Activated T-cell treated with anti-CD3 and anti-CD28 coated beads for 24 hours (primary cell): Measurements from ENCODE around the gene PLAC8L1.

ENCODE experiments used
- DNase-seq: peaks from one replicate; pipeline ENCODE4 v3.0.0-alpha.2; 2020; ENCODE audit warnings: low read depth

Gene PLAC8L1

DNA sequence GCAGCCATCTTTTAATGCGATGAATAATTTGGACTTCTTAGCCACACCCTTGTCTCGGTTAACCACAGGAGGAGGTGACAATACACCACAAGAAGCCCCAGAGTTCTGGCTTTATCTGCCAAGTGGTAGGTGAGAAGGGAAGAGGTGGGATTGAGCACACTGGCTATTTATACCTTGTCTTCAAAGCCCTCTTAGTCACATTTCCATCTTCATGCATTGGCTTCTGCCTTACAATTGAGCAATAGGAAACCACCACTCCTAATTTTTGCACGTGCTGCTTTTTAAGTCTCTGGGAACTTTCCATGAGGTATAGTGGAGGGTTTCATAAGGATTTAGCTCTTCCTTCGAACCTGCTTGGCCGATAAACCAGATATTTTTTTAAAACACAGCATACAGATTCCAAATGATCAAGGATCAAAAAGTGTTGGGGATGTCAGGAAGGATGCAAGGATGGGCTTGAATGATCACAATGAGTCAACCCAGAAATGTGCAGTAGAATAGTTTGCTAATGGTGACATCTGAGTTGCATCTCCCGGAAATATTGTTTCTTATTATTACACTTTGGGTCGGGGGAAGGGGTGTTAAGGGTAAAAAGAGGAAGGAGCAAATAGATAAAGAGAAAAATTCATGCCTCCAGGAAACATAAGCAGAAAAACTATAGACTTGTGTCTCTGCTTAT, 25.5 kb downstream of the PLAC8L1 start:
- peak; percentile 2 for DNase-seq

DNA sequence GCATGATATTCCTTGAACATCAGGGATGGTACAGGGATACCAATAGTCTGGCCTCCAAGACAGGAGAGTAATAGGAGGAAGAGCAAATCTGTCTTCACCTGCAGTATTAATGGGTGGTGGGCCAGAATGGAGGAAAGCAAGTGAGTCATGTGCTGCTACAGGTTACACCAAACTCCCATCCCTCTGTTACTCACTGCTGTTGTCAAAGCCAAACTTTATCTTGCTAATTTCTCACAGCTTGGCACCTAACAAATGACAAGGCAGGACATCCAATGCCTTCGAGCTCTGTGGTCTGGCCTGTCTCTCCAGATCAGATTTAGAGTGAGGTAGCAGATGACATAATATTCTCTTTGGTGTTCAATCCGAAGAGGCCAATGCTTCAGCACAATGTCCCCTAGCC, 26.8 kb downstream of the PLAC8L1 start:
- no peak for DNase-seq

DNA sequence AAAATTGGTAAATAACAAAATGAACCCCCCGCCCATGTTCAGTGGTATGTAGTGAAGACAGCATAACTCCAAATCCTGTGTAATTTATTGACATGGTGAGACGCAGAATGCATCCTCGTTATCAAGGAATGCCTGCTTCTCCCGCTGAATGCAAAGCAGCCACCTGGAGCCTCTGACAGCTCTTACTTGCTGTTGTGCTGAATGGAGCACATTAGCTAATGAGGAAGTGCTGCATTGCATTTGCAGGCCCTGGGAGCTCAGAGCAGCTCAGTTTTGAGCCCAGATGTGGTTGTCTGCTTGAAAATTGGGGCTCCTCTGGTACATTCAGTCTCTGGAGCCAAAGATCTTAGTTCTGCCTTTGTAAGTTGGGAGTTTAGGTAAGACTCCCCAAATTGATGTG, 28.9 kb downstream of the PLAC8L1 start:
- DNase-seq: no peak

DNA sequence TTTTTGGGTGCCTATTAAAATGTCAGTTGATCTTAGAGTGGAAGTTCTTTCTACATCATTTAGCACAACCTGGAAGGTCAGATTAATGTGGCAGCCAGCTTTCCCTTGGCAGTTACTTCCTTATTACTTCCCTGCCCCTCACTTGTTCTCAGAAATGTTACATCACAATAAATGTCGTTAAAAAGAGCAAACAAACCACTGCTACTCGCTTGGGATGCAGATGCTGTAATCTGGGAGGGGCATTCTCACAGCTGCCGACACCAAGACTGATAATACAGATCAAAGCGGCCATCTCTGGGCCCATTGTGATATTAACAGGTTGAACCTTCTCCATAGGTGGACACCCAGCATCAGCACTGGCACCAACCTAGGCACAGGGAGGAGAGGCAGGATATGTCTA, 29.3 kb downstream of the PLAC8L1 start:
- DNase-seq: no peak

DNA sequence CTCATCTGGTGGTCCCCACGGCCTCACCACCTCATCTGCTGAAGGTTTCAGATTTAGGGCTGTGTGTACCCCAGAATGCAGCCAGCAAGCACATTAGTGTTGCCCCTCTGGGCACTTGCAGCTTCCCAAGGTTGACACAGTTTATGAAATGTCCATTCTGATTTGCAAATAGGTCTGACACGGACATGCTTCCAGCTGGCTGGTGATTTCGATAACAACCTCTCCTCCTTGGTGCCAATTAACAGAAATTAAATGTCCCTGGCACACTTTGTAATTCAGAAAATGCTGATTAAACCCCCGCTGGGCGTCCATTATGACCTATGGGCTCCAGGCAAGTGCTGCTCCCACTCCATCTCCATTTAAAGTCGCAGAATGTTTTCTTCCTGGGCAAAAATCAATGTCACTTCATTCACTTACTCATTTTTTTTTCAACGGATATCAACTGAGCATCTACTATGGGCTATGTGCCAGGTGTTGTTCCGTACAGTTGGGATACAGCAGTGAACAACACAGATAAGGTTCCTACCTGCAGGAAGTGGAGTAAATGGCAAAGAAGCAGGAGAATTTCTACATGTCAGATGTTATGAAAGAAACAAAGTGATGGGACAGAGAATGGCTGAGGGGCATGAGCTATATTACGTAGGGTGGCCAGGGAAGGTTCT, 32.0 kb downstream of the PLAC8L1 start:
- no peak for DNase-seq

DNA sequence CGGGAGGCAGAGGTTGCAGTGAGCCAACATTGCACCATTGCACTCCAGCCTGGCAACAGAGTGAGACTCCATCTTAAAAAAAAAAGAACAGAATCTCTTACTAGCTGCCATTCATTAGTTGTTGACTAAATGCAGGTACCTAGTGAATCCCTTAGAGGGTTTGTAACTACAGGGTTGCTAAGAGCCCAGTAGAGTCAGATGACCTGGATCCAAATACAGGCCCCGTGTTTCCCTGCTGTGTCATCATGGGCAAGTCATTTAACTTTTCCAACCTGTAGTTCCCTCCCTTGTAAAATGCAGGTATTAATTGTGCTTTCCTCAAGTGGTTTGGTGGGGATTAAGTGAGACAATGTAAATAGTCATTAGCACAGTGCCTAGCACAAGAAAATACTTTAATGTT, 32.8 kb downstream of the PLAC8L1 start:
- DNase-seq: no peak

DNA sequence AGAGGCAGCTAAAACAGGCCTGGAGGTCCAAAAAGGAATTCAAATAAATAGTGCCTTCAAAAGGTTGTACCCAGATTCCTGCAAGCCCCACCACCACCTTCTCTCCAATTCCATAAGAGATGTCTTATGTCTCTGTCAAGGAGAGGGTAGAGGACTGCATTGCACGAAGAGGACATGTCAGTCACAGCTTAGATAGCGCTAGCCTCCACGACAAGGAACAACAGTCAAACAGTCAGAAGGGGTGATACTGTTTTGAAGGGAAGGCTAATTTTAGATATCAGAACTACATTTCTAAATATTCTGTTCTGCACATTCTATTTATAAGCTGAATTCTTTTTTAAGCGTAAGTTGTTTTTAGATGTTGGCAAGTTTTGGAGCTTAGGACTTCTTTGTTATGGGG, 34.2 kb downstream of the PLAC8L1 start:
- no peak for DNase-seq

DNA sequence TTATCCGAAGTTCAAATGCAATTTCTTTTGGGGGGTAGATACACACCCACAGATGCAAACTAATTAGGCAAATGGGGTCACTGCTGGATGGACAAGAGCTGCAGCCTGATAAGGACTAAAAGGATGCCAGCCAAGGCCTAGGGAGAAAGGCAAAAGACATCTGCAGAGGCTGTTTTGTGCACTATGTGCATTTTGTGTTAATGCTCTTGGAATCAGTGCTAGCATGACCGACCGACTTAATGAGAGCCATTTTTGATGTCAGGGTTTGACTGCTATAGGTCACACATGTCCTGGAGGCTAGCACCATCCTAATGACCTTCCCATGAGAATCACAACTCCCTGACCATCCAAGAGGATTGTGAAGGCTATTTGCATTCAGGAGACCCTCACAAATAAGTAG, 34.6 kb downstream of the PLAC8L1 start:
- no peak for DNase-seq

DNA sequence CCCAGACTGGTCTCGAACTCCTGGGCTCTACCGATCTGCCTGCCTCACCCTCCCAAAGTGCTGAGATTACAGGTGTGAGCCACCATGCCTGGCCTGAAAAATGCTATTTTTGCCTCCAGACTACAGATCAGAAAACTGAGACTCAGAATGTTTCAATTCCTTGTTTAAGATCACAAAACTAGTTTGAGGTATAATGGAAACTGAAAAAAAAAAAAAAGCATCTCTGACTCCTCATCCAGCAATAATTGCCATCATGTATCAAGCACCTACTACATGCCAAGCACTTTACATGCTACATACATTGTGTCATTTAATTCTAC, 35.6 kb downstream of the PLAC8L1 start:
- DNase-seq: no peak

DNA sequence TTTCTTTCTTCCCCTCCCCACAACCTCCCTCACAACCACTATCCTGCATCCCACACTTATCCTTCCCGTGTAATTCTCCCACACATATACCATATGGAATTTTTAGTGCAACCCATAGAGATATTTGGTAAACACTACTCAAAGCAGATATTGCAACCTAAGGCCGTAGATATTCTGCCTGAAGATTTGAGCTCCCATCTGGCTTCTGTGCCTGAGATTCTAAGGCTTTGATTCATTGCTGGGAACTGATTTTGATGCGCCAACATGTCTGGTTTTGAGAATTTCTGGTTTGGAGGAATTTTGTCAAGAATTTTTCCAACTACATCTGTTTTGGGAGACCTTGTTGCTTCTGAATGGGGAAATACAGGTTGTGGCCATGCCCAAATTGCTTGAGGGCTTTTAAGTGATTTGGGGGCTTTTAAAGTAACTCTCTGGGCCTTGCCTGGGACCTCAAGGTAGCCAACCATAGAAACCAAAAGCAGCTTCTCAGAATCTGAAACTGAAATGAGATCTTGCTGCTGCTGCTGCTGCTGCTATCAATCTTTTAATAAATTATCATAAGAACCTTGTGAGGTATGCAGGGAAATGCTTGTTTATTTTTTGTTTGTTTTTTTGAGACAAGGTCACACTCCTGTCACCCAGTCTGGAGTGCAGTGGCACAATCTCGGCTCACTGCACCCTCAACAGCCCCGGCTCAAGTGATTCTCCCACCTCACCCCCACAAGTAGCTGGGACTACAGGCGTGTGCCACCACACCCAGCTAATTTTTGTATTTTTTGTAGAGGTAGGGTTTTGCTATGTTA, 36.2 kb downstream of the PLAC8L1 start:
- DNase-seq: no peak

DNA sequence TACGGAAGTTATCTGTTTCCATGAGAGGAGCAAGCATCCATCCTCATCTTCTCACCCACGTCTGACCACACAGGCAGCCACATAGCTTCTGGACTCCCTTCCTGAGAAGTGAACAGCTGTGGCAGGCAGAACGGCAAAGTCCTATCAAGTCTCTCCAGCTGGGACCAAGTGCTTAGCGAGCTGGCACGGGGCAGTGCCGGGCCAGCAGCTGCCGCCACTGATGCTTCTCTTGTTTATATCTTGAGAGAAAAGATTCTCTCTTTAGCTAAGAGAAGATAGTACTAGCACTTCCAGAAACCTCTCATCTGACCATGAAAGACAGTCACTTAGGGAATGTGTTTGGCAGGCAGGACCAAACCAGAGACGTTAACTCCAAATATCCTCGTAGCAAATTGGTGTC, 37.2 kb downstream of the PLAC8L1 start:
- DNase-seq: no peak

DNA sequence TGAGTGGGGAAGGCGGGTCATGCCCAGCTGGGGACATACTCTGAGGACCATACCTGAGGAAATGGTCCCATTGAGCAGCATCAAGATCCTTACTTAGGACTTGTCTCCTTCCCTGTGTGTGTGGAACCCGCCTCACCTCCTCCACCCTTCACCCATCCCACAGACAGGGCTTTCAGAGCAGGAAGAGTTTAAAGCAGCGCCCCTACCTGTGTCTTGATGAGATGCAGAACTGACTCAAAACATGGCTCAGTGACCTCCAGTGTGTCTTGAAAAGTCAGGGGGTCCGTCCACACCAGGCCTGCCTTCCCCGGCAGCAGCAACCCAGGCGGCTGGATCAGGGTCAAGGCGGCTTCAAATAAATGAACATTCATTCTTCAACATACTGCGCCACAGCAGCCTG, 38.4 kb downstream of the PLAC8L1 start:
- DNase-seq: no peak

DNA sequence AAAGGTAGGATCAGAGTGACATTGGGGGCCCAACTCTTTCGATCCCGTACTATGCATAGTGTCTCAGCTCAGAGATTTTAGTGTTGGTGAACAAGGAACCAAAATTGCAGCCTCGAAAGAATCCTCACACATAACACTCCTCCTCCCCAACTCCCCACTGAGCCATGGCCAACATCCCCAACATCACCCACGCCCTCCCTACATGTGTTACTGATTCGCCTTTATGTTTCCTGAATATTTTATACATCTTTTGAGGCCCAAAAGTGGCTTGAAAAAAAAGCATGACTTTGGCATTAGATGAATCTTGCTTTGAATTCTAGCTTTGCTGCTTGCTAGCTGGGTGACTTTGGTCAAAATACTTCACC, 45.2 kb downstream of the PLAC8L1 start:
- DNase-seq: no peak

DNA sequence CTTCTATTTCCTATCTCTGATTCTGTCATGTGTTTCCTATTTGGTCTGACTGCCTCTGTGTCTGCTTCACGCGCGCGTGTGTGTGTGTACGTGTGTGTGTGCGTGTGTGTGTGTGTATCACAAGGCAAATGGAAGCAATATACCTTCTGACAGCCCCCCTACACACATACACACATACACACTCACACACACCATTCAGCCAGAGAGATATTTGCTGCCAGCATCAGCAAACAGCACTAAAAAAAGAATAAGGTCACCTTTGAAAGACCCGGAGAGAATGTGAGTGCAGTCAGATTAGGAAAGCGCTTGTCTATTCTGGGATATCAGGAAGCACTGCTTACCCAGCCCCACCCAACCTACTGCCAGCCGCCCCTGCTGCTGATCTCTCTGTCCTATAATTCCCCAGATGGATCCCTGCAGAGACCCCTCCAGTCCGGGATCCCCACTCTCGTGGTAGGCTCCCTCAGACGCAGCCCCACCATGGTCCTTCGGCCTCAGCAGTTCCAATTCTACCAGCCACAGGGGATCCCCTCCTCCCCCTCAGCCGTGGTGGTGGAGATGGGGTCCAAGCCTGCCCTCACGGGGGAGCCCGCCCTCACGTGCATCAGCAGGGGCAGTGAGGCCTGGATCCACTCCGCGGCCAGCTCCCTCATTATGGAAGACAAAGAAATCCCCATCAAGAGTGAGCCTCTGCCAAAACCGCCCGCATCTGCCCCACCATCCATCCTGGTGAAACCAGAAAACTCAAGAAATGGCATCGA, 45.7 kb downstream of the PLAC8L1 start:
- no peak for DNase-seq

DNA sequence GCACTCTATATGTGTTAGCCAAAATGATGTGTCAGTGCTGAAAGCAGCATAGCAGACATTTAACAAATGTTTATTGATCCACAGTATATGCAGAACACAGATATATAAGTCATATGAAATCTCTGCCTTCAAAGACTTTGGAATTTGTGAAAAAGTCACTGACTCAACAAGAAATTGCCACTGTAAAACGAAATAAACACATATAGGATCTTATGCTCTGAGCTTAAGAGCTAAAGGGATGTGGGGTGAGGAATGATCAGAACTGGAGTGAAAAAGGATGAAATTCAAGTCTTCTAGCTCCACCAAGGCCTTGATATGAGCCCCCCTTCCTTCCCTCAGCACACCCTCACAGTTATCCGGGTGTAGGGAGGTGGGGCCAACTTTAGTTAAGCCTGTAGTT, 49.9 kb downstream of the PLAC8L1 start:
- DNase-seq: no peak

DNA sequence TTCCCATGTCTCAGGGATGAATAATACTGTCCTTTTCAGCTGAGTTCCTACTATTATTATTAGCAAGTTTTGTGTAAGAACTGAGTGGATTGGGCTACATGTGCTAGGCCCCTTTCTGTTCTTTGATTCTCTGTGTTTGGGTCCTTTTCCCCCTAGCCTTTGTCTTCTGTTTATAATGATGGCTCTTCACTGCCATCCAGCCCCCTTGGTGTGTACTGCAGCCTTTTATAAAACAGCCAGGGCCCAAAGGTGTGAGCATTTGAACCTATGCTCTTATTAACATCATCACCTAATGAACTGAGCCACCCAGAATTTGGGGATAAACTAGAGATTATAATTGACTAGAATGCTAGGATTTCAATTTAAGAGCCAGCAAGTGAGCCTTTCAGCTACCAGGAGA, 52.6 kb downstream of the PLAC8L1 start:
- DNase-seq: no peak

DNA sequence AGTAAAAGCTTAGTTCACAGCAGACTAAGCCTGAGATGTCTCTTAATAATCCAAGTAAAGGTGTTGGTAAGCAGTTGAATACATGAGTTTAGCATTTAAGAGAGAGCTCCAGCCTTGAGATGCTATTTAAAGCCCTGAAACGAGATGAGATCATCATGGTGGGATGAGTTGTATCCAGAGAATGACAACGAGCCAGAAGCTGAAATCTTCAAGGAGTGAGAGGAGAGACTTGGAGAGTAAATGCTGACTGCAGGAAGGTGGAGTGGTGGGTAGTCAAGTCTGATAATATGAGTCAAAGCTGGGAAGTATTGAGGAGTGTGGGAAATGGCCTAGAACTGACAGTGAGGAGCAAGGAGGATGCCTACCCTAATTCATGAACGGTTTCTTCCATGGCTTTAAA, 53.7 kb downstream of the PLAC8L1 start:
- DNase-seq: no peak

DNA sequence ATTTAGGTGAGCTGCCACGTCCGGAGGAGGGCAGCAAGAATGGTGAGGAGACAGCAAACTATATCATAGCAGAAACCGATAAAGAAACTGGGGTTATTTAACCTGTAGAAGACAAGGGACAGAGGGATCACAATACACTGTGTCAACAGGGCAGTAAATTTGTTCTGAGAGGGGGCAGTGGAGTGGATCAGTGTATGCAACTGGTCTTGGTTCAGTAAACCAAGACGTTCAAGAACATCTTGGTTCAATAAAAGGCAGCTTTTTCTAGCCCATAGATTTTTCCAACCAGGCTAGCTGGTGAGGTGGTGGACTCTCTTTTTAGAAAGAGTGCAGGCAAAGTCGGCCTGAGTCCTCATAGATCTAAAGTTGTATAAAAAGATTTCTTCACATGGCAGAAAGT, 55.3 kb downstream of the PLAC8L1 start:
- DNase-seq: no peak

DNA sequence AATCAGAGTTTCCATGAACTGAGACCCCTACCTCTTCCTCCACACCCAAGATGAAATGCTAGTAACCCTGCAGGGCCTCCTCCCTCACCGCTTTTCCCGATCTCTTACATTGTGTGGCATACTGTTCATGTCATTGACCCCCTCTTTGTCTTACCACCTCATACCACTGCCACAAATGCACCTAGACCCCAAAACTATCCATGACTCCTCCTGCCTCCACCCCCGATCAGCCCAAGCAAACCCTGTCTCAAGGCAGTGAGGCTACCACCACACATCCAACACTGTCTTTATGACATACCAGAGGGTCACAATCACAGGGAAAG, 55.7 kb downstream of the PLAC8L1 start:
- DNase-seq: no peak

DNA sequence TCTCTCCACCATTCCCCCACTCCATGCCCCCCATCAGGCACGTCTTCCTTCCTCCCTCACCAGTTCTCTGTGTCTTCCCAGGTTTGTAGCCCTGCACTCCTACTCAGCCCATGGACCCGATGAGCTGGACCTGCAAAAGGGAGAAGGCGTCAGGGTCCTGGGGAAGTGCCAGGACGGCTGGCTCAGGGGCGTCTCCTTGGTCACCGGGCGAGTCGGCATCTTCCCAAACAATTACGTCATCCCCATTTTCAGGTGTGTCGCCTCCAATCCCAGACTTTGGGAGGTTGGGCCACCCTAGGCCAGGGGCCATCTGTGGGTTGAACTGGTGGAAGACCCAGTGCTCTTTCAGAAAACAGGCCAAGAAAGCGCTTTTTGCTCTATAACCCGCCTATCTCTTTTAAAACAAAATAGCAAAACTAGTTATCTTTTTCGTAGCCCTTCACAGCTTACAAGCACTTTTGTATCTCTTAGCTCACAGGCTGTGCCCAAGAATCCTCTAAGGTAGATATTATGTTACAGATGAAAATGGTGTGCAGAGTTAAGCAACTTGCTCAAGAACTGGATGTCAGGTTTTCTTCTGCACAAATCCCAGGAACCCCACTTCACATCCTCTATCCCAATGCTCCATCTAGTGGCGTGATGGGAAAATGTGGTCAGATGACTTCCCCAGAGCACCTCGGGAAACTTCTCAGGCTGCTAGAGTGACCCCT, 56.2 kb downstream of the PLAC8L1 start:
- peak; percentile 7 for DNase-seq

DNA sequence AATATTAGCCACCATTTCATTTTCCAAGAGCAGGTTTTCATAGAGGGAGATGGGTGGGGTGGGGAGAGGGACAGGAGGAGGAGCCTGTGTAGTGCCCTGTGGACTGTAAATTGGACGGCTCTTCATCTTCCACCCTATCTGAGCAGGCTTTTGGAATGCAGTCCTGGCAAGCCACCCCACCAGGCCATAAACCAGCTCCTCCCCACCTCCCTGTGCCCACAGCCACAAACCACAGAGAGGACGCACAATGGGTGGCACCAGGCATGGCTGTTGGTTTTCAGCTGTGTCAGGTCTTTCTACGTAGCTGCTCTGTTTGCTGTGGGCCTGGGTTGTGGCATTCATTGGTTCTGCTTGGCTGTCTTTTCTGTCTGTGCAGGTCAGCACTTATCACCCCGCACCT, 58.0 kb downstream of the PLAC8L1 start:
- DNase-seq: no peak

DNA sequence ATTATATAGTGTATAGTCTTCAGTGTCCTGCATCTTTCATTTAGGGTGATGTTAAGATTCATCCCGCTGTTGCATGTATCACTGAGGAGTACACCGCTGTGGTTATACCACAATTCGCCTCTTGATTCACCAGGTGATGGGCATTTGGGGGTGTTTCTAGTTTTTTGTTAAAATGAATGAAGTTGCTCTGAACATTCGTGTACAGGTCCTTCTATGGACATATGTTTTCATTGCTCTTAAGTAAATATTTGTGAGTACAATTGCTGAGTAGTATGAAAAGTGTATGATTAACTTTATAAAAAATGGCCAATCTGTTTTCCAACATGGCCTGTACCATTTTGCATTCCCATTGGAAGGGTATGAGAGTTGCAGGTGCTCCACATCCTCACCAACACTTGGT, 61.7 kb downstream of the PLAC8L1 start:
- no peak for DNase-seq
